DOHH2 (cell line): ENCODE data around the gene GREB1.

Experiments used
- H3F3A ChIP-seq: fragments of 200-600 bp; sonication (generic), shearing (Covaris generic); 2 replicates; pipeline ENCODE4 v1.6.0; 2016; ENCODE audit warnings: antibody characterized with exemption, mild to moderate bottlenecking; ENCODE audit not compliant: control insufficient read depth, insufficient read depth
- H3K27ac ChIP-seq: fragments of 200-600 bp; sonication (generic); 2 replicates; pipeline ENCODE4 v1.5.1; 2014; ENCODE audit warnings: low read depth, mild to moderate bottlenecking, low read length, moderate library complexity
- H3K27me3 ChIP-seq: fragments of 200-600 bp; sonication (generic); 2 replicates; pipeline ENCODE4 v1.6.1; 2014; ENCODE audit warnings: mild to moderate bottlenecking, low read length, mixed read lengths; ENCODE audit not compliant: control insufficient read depth
- H3K36me3 ChIP-seq: fragments of 200-600 bp; sonication (generic); 2 replicates; pipeline ENCODE4 v1.6.1; 2014; ENCODE audit warnings: mild to moderate bottlenecking, low read length, moderate library complexity, mixed read lengths; ENCODE audit not compliant: control insufficient read depth
- H3K4me1 ChIP-seq: fragments of 200-600 bp; sonication (generic); 2 replicates; pipeline ENCODE4 v1.6.1; 2014; ENCODE audit warnings: mild to moderate bottlenecking, low read length, mixed read lengths; ENCODE audit not compliant: control insufficient read depth
- H3K4me2 ChIP-seq: fragments of 200-600 bp; sonication (generic); 2 replicates; pipeline ENCODE4 v1.6.0; 2014; ENCODE audit warnings: mild to moderate bottlenecking, low read length, moderate library complexity
- H3K4me3 ChIP-seq: fragments of 200-600 bp; sonication (generic); 2 replicates; pipeline ENCODE4 v1.5.1; 2014; ENCODE audit warnings: mild to moderate bottlenecking, low read length, mixed read lengths
- H3K79me2 ChIP-seq: fragments of 200-600 bp; sonication (generic); 2 replicates; pipeline ENCODE4 v1.6.1; 2014; ENCODE audit warnings: mild to moderate bottlenecking, low read length, mixed read lengths; ENCODE audit not compliant: control insufficient read depth
- H3K9me2 ChIP-seq: fragments of 200-600 bp; sonication (generic); replicated peaks from 2 replicates; pipeline ENCODE4 v1.6.1; 2014; ENCODE audit warnings: mild to moderate bottlenecking, low read length, mixed read lengths; ENCODE audit not compliant: control insufficient read depth
- H3K9me3 ChIP-seq: fragments of 200-600 bp; sonication (generic); 2 replicates; pipeline ENCODE4 v1.6.1; 2014; ENCODE audit warnings: antibody characterized with exemption, low read length, mixed read lengths; ENCODE audit not compliant: control insufficient read depth, insufficient read depth
- H4K20me1 ChIP-seq: fragments of 200-600 bp; sonication (generic); 2 replicates; pipeline ENCODE4 v1.6.0; 2014; ENCODE audit warnings: low read depth, mild to moderate bottlenecking, antibody characterized with exemption, low read length, moderate library complexity; ENCODE audit not compliant: control insufficient read depth, insufficient read depth
- EZH2phosphoT487 ChIP-seq: fragments of 200-600 bp; sonication (generic); IDR thresholded peaks from 2 replicates; pipeline ENCODE4 v1.6.1; 2017; ENCODE audit warnings: borderline replicate concordance, mild to moderate bottlenecking, antibody characterized with exemption, low read length, moderate library complexity, mixed read lengths
- TF ChIP-seq, protein P1 (sequence below): fragments of 200-600 bp; sonication (generic); IDR thresholded peaks from one replicate; pipeline ENCODE4 v1.5.1; 2014; ENCODE audit warnings: antibody characterized with exemption, mild to moderate bottlenecking, low read depth, low read length; ENCODE audit not compliant: poor library complexity, severe bottlenecking

Gene GREB1

DNA sequence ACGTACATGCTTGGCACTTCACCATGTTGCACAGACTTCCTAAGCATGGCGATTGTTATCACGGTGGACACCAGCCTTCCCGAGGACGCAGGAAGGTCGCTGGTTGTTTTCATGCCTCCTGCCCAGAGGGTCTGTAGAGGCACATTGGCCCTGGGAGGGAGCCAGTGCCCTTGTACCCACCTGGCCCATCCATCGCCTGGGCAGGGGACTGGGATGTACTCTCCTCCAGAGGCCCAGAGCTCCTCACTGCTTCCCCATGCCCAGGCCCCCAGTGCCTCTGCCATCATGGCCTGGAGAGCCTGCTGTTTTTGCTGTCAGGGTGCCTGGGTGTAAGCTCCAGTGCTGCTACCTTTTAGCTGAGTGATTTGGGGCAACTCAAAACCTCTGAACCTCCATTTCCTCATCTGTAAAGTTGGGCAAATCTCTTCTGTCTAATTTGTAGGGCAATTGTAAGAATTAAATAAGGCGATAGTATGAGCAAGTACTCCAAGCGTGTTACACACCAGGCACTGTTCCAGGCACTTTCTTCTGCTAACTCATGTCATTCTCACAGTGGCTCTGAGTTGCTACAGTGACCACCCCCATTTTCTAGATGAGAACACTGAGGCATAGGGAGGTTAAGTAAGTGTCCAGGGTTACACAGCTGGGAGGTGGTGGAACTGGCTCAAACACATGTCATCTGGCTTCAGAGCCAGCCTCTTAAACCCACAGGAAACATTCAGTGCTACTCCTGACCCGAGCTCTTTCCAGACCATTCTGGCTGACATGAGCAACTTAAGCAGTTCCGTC, 45.3 kb downstream of the GREB1 start:
- Histone ChIP-seq H3K27ac (no peak overlapping the region), H3K79me2 (no peaks in the 10 kb centered on the region), H3K4me2 (no peak overlapping the region), H3K9me3 (no peaks in the 10 kb centered on the region), H3K4me3 (no peak overlapping the region), H3K4me1 (peaks cover 3% of the 10 kb centered on the region; the same call in 1 of the 2 replicates), H3K36me3 (no peaks in the 10 kb centered on the region), H3F3A (no peaks in the 10 kb centered on the region), H3K27me3 (no peaks in the 10 kb centered on the region), H4K20me1 (no peaks in the 10 kb centered on the region), H3K9me2 (no peaks in the 10 kb centered on the region)
- TF ChIP-seq, protein P1, sequence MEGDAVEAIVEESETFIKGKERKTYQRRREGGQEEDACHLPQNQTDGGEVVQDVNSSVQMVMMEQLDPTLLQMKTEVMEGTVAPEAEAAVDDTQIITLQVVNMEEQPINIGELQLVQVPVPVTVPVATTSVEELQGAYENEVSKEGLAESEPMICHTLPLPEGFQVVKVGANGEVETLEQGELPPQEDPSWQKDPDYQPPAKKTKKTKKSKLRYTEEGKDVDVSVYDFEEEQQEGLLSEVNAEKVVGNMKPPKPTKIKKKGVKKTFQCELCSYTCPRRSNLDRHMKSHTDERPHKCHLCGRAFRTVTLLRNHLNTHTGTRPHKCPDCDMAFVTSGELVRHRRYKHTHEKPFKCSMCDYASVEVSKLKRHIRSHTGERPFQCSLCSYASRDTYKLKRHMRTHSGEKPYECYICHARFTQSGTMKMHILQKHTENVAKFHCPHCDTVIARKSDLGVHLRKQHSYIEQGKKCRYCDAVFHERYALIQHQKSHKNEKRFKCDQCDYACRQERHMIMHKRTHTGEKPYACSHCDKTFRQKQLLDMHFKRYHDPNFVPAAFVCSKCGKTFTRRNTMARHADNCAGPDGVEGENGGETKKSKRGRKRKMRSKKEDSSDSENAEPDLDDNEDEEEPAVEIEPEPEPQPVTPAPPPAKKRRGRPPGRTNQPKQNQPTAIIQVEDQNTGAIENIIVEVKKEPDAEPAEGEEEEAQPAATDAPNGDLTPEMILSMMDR = no peak
- no peak for TF ChIP-seq EZH2phosphoT487

DNA sequence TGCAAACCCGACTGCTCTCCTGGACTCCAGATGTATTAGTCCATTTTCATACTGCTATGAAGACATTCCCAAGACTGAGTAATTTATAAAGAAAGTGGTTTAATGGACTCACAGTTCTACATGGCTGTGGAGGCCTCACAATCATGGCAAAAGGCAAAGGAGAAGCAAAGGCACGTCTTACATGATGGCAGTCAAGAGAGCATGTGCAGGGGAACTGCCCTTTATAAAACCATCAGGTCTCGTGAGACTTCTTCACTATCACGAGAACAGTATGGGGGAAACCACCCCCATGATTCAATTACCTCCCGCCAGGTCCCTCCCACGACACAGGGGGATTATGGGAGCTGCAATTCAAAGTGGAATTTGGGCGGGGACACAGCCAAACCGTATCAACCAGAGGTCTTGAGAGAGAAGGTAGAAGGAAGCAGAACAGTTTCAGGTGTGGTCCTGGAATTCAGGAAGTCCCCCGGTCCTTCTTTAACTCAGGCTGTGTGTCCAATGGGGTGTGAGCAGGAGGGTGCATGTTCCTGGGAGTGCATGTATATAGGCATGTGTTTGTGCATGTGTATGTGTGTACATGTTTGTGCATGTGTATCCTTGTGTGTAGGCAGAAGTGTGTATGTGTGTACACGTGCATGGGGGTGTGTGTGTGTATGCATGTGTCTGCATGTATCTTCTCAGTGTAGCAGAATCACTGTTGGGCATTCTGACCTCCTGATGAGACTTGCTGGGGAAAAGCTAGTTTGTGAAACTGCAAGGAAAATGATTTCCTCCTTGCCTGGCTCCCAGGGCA, 46.2 kb downstream of the GREB1 start:
- no peak overlapping the region for H3K4me2 ChIP-seq
- peaks cover 3% of the 10 kb centered on the region; the same call in 1 of the 2 replicates for H3K4me1 ChIP-seq
- no peak overlapping the region for H3K27ac ChIP-seq
- H3K36me3 ChIP-seq = no peaks in the 10 kb centered on the region
- TF ChIP-seq EZH2phosphoT487 = no peak
- TF ChIP-seq, protein P1 = no peak
- no peaks in the 10 kb centered on the region for H3K9me2 ChIP-seq
- no peaks in the 10 kb centered on the region for H4K20me1 ChIP-seq
- no peaks in the 10 kb centered on the region for H3K79me2 ChIP-seq
- no peaks in the 10 kb centered on the region for H3F3A ChIP-seq
- H3K27me3 ChIP-seq = no peaks in the 10 kb centered on the region
- no peak overlapping the region for H3K4me3 ChIP-seq
- no peaks in the 10 kb centered on the region for H3K9me3 ChIP-seq

DNA sequence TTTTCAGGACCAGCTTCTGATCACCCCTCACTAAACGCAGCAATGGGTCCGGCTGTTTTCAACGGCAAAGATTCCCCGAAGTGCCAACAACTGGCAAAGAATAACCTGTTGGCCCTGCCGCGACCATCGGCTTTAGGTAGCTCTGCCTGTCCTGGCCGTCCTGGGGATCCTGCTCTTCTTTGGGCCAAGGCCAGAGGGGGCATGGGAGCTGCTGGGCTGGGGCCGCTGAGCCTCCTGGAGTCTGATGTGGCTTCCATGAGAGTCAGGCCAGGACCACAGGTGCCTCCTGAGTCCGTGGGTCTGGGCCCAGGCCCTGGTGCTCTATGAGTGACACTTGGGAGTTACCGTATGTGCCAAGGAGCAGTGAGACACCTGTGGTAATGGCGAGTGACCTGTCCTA, 46.9 kb downstream of the GREB1 start:
- H3K4me1 ChIP-seq = peaks cover 3% of the 10 kb centered on the region; the same call in 1 of the 2 replicates
- no peaks in the 10 kb centered on the region for H3K36me3 ChIP-seq
- H3K27ac ChIP-seq = no peak overlapping the region
- TF ChIP-seq, protein P1 = no peak
- no peak for TF ChIP-seq EZH2phosphoT487
- no peaks in the 10 kb centered on the region for H3K79me2 ChIP-seq
- no peaks in the 10 kb centered on the region for H3K9me3 ChIP-seq
- no peaks in the 10 kb centered on the region for H3K9me2 ChIP-seq
- no peaks in the 10 kb centered on the region for H3K27me3 ChIP-seq
- H3K4me2 ChIP-seq = no peak overlapping the region
- no peaks in the 10 kb centered on the region for H3F3A ChIP-seq
- H4K20me1 ChIP-seq = no peaks in the 10 kb centered on the region
- H3K4me3 ChIP-seq = no peak overlapping the region
